ENCODE measurements around the gene KLC1. TPM values are rescaled to one million over a fixed set of nuclear protein-coding genes. Genes with fewer than 3 reads are reported as not detected.

The KLC1 gene
- total and polyA plus RNA-seq, 2 of the 8 experiments (the other 6 are each of a cell fraction or from before 2014, with no cell fraction given) = 84.6 to 134 TPM

- TF ChIP-seq SIRT6 (IDR thresholded peaks at IDR 0.05; ENCODE audit: low read length) (no peak), NANOG (IDR thresholded peaks at IDR 0.05; ENCODE audit: insufficient read depth, low read depth, low read length, poor library complexity, severe bottlenecking) (no peak), SP1 (IDR thresholded peaks at IDR 0.05; ENCODE audit: low read depth, low read length) (no peak), ATF3 (IDR thresholded peaks at IDR 0.05; ENCODE audit: insufficient read depth, low read depth, low read length) (no peak), NRF1 (IDR thresholded peaks at IDR 0.05; ENCODE audit: low read depth, low read length) (no peak)
Observed at GRCh38 chr14:103633391-103633790, 4.4 kb downstream of the KLC1 start (continued).
